IgD-negative memory B cell (primary cell): ENCODE measurements around the gene DZIP1. TPM values are rescaled to one million over a fixed set of nuclear protein-coding genes. Genes with fewer than 3 reads are reported as not detected.

Source experiments
- H3K27ac Mint-ChIP-seq, 3 donors: one replicate each; pipeline ENCODE4 v1.8.0; 2020 to 2022; ENCODE audit warnings: mild to moderate bottlenecking in 3 of 3, mixed read lengths in 3 of 3, moderate library complexity in 1 of 3
- H3K27me3 Mint-ChIP-seq: one replicate; pipeline ENCODE4 v1.8.0; 2021; ENCODE audit warnings: mixed read lengths
- H3K36me3 Mint-ChIP-seq: one replicate; pipeline ENCODE4 v1.8.0; 2020; ENCODE audit warnings: mild to moderate bottlenecking, mixed read lengths
- H3K4me1 Mint-ChIP-seq, 3 donors: one replicate each; pipeline ENCODE4 v1.8.0; 2020 to 2022; ENCODE audit warnings: mixed read lengths in 3 of 3, mild to moderate bottlenecking in 1 of 3
- H3K4me3 Mint-ChIP-seq, 4 donors: one replicate each; pipeline ENCODE4 v1.8.0; 2020 to 2022; ENCODE audit warnings: mild to moderate bottlenecking in 4 of 4, mixed read lengths in 4 of 4, moderate library complexity in 3 of 4
- H3K9me3 Mint-ChIP-seq, 3 donors: one replicate each; pipeline ENCODE4 v1.8.0; 2020 to 2021; ENCODE audit warnings: mixed read lengths in 3 of 3, mild to moderate bottlenecking in 1 of 3
- polyA plus RNA-seq: library from polyadenylated mRNA; unstranded; fragments of 300-500 nt; fragmentation: Illumina TruSeq; gene quantifications from one replicate; pipeline ENCODE4 v1.2.3, GENCODE V29; 2021

Gene DZIP1
- polyA plus RNA-seq, 1 donor from 2014 or later: not detected

DNA sequence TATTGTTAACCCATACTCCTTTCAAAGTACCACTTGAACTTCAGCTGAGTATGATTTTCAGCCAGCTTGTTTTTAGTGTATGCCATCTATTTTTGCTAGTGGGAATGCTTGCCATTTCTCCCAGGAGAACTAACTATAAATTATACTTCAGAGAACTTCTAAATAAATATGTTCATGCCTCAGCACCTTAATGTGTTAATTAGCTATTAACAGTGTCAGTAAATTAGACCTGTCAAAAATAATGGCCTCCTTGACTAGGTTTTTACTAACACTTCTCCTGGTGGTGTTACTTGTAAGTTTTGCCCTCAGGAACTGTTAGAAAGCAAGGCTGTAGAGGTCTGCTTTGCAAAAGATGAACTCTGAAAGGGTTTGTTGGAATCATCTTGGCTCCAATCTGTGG is 87.5 kb downstream of the DZIP1 start:
- H3K4me1 Mint-ChIP-seq: peaks cover 0 to 5% (median 1%) of the 10 kb centered on the region in 3 donors
- H3K4me3 Mint-ChIP-seq: no peak overlapping the region
- H3K36me3 Mint-ChIP-seq: no peaks in the 10 kb centered on the region
- no peak overlapping the region for H3K27ac Mint-ChIP-seq
- peaks cover 0 to 1% (median 0%) of the 10 kb centered on the region in 3 donors for H3K9me3 Mint-ChIP-seq
- H3K27me3 Mint-ChIP-seq: peaks cover 32% of the 10 kb centered on the region

DNA sequence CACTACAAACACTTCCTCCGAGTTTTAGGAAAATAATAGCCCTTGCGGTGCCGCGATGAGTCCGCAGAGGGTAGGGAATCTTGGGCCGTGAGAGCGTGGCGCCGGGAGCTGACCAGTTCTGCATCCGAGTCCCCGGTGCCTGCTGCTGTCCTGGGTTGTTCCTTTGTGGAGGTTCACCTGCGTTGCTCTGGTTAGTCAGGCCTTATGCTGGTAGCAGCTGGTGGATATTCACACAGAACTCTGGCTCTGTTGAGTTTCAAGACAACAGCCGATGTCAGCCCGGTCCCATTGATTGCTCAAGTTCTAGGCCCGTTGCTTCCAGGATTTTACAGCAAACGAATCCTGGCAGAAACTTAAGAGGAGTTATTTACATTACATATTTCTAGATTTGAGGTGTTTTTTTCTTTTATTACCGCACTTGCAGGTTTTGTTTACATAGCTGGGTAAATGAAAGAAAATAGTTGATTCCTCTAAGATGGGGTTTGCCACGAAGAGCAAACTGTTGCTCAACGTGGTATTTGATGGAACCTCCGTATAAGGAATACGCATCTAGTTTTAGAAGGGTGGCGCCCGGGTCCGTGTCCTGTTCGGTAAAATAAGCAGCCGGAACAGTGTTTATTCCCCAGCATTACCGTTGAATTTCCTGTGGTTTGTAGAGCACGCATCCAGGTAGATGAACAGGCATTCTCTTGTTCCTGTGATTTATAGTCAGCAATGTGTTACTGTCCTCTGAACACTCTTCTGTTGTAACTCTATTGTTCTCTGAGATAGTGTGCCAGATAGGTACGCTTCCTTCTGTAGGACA is 90.7 kb downstream of the DZIP1 start:
- peaks cover 0 to 4% (median 1%) of the 10 kb centered on the region in 3 donors for H3K9me3 Mint-ChIP-seq
- H3K4me1 Mint-ChIP-seq: peaks cover 3 to 9% (median 8%) of the 10 kb centered on the region in 3 donors
- peaks cover 1% of the 10 kb centered on the region for H3K36me3 Mint-ChIP-seq
- no peak overlapping the region for H3K27ac Mint-ChIP-seq
- peak overlapping the region in 2 of 4 donors; percentile 22 to 28 for H3K4me3 Mint-ChIP-seq
- peaks cover 46% of the 10 kb centered on the region for H3K27me3 Mint-ChIP-seq

DNA sequence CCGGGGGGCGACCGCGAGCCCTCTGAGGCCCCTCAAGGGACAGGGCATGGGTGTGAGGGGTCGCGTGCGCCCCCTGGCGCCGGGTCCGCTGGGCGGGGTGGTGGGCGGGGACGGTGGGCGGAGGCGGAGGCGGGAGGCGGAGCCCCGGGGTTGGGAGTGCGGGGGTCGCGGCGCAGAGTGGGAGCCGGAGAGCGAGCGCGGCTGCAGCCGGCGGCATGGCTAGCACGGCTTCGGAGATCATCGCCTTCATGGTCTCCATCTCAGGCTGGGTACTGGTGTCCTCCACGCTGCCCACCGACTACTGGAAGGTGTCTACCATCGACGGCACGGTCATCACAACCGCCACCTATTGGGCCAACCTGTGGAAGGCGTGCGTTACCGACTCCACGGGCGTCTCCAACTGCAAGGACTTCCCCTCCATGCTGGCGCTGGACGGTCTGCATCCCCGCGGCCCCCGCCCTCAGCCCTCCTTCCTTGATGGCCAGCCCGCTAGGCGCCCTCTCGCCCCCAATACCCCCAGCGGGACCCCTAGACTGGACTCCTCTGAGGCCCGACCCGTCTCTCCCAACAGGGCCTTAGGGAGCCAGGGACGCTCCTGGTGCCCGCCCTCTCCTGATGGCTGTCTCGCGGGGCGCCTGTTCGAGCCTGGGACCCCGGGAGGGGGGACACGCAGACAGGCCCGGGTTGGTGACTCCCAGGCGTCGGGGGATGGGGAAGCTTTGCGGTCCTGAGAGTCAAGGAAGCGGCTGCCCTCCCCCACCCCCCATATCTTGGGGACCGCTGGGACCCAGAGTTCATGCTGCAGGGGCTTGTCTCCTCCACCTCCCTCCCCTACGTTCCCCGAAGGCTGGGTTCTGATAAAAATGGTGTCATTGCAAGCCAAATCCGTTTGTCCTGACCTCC is 91.7 kb downstream of the DZIP1 start, which contains the start of gene CLDN10:
Gene CLDN10 (plus strand): TSS at position 182 of the 903 bp plus-strand sequence. CDS start 34 bp downstream, at position 216.
- peaks cover 0 to 4% (median 1%) of the 10 kb centered on the region in 3 donors for H3K9me3 Mint-ChIP-seq
- H3K4me1 Mint-ChIP-seq: peaks cover 3 to 9% (median 8%) of the 10 kb centered on the region in 3 donors
- peaks cover 43% of the 10 kb centered on the region for H3K27me3 Mint-ChIP-seq
- H3K27ac Mint-ChIP-seq: peak within 1 kb of the TSS in 1 of 3 donors; percentile 76
- peaks cover 1% of the 10 kb centered on the region for H3K36me3 Mint-ChIP-seq
- peak within 1 kb of the TSS in 2 of 4 donors; percentile 22 to 63 for H3K4me3 Mint-ChIP-seq

GRCh38 chr13:95552208-95552538 is 92.3 kb downstream of the DZIP1 start:
- H3K9me3 Mint-ChIP-seq: peaks cover 0 to 4% (median 1%) of the 10 kb centered on the region in 3 donors
- H3K27ac Mint-ChIP-seq: peak overlapping the region in 1 of 3 donors; percentile 76
- H3K36me3 Mint-ChIP-seq: peaks cover 1% of the 10 kb centered on the region
- H3K27me3 Mint-ChIP-seq: peaks cover 43% of the 10 kb centered on the region
- H3K4me3 Mint-ChIP-seq: peak overlapping the region in 1 of 4 donors; percentile 63
- H3K4me1 Mint-ChIP-seq: peaks cover 3 to 9% (median 9%) of the 10 kb centered on the region in 3 donors

DNA sequence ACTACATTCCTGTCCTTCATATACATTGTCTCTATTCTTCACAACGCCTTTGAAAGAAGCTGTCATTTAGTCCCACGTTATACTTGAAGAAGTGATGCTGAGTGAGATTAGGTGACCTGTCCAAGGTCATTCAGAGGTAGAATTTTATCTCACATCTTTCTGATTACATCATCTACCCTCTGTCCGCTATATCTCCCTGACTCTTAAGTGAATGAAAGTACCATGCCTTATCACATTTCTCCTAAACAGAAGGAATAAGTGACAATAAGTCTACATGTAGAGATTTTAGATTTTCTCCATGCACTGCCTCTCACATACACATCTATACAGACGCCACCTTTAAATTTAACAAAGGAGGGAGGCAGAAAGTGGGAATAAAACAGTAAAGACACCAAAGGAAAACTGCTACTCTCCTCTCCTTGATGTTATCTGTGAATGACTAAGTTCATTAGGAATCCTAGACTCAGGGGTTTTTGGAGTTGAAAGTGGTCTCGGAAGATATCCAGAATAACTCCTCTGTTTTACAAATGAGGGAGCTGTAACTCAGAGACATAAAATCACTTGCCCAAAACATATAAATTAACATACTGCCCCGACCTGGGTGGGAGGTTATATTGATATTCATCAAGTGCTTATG is 96.9 kb downstream of the DZIP1 start:
- Mint-ChIP-seq H3K27ac (no peak overlapping the region), H3K9me3 (peaks cover 0 to 4% (median 0%) of the 10 kb centered on the region in 3 donors), H3K27me3 (peaks cover 20% of the 10 kb centered on the region), H3K4me3 (no peak overlapping the region), H3K4me1 (peaks cover 1 to 9% (median 4%) of the 10 kb centered on the region in 3 donors), H3K36me3 (peaks cover 1% of the 10 kb centered on the region)

GRCh38 chr13:95546919-95547318 is 97.6 kb downstream of the DZIP1 start:
- no peak overlapping the region for H3K4me3 Mint-ChIP-seq
- peaks cover 0 to 3% (median 0%) of the 10 kb centered on the region in 3 donors for H3K9me3 Mint-ChIP-seq
- H3K4me1 Mint-ChIP-seq: peaks cover 1 to 9% (median 4%) of the 10 kb centered on the region in 3 donors
- peaks cover 18% of the 10 kb centered on the region for H3K27me3 Mint-ChIP-seq
- no peak overlapping the region for H3K27ac Mint-ChIP-seq
- peaks cover 1% of the 10 kb centered on the region for H3K36me3 Mint-ChIP-seq

- H3K36me3 Mint-ChIP-seq: no peaks in the 10 kb centered on the region
- peaks cover 0 to 2% (median 0%) of the 10 kb centered on the region in 3 donors for H3K4me1 Mint-ChIP-seq
- H3K27me3 Mint-ChIP-seq: peaks cover 3% of the 10 kb centered on the region
- no peak overlapping the region for H3K27ac Mint-ChIP-seq
- H3K9me3 Mint-ChIP-seq: no peaks in the 10 kb centered on the region
- H3K4me3 Mint-ChIP-seq: no peak overlapping the region
Measured at GRCh38 chr13:95544293-95544692, 100.2 kb downstream of the DZIP1 start.

- Mint-ChIP-seq H3K36me3 (no peaks in the 10 kb centered on the region), H3K4me1 (no peaks in the 10 kb centered on the region), H3K27ac (no peak overlapping the region), H3K9me3 (no peaks in the 10 kb centered on the region), H3K4me3 (no peak overlapping the region), H3K27me3 (peaks cover 6% of the 10 kb centered on the region)
Measured at GRCh38 chr13:95541911-95542474, 102.5 kb downstream of the DZIP1 start.

DNA sequence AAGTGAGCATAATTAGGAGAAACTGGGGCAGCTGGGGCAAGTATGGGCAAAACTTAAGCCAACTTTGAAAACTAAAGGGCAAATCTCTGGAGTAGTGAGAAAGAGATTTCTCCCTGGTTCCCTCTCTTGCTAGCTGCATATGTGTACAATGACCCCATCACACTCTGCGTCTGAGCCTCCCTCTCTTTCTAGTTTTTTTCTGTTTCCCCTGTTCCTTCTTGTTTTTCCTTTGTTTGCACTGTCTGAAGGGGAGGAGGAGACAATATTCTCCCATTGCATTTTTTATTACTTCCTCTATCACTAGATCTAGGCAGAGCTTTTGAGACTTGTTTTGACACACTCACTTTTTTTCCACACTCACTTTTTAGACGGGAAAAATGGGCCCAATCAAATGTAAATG is 103.2 kb downstream of the DZIP1 start:
- H3K27me3 Mint-ChIP-seq: peaks cover 6% of the 10 kb centered on the region
- H3K36me3 Mint-ChIP-seq: no peaks in the 10 kb centered on the region
- H3K4me3 Mint-ChIP-seq: no peak overlapping the region
- no peaks in the 10 kb centered on the region for H3K9me3 Mint-ChIP-seq
- H3K27ac Mint-ChIP-seq: no peak overlapping the region
- peaks cover 0 to 1% (median 0%) of the 10 kb centered on the region in 3 donors for H3K4me1 Mint-ChIP-seq

- peaks cover 0 to 1% (median 0%) of the 10 kb centered on the region in 3 donors for H3K4me1 Mint-ChIP-seq
- H3K4me3 Mint-ChIP-seq: no peak overlapping the region
- H3K36me3 Mint-ChIP-seq: no peaks in the 10 kb centered on the region
- peaks cover 6% of the 10 kb centered on the region for H3K27me3 Mint-ChIP-seq
- no peak overlapping the region for H3K27ac Mint-ChIP-seq
- no peaks in the 10 kb centered on the region for H3K9me3 Mint-ChIP-seq
Measured at GRCh38 chr13:95540888-95541287, 103.6 kb downstream of the DZIP1 start.

GRCh38 chr13:95536632-95537241 is 107.8 kb downstream of the DZIP1 start:
- no peak overlapping the region for H3K4me3 Mint-ChIP-seq
- H3K4me1 Mint-ChIP-seq: peaks cover 0 to 1% (median 0%) of the 10 kb centered on the region in 3 donors
- no peak overlapping the region for H3K27ac Mint-ChIP-seq
- H3K9me3 Mint-ChIP-seq: no peaks in the 10 kb centered on the region
- peaks cover 9% of the 10 kb centered on the region for H3K27me3 Mint-ChIP-seq
- H3K36me3 Mint-ChIP-seq: no peaks in the 10 kb centered on the region

GRCh38 chr13:95535243-95535642 is 109.3 kb downstream of the DZIP1 start:
- Mint-ChIP-seq H3K9me3 (no peaks in the 10 kb centered on the region), H3K27me3 (peaks cover 10% of the 10 kb centered on the region), H3K36me3 (no peaks in the 10 kb centered on the region), H3K27ac (no peak overlapping the region), H3K4me1 (peaks cover 0 to 1% (median 0%) of the 10 kb centered on the region in 3 donors), H3K4me3 (no peak overlapping the region)

GRCh38 chr13:95533545-95534160 is 110.9 kb downstream of the DZIP1 start:
- Mint-ChIP-seq H3K4me1 (peaks cover 0 to 1% (median 0%) of the 10 kb centered on the region in 3 donors), H3K4me3 (no peak overlapping the region), H3K27ac (no peak overlapping the region), H3K36me3 (no peaks in the 10 kb centered on the region), H3K27me3 (peaks cover 11% of the 10 kb centered on the region), H3K9me3 (peaks cover 0 to 3% (median under 1%) of the 10 kb centered on the region in 3 donors)

- Mint-ChIP-seq H3K4me3 (no peak overlapping the region), H3K4me1 (no peaks in the 10 kb centered on the region), H3K9me3 (peaks cover 1 to 14% (median 8%) of the 10 kb centered on the region in 3 donors), H3K27me3 (peaks cover 8% of the 10 kb centered on the region), H3K27ac (no peak overlapping the region), H3K36me3 (no peaks in the 10 kb centered on the region)
Measured at GRCh38 chr13:95530178-95530577, 114.3 kb downstream of the DZIP1 start.
